ELR (cell line): ENCODE results near the gene COX17.

Experiments used
- DNase-seq: peaks from one replicate; pipeline ENCODE4 v3.0.0-alpha.2; 2015; ENCODE audit warnings: low read depth

The COX17 gene

GRCh38 chr3:119620899-119621298 is 56.3 kb downstream of the COX17 start:
- DNase-seq = no peak
